Measurements from ENCODE around the gene CDH4.
"Not testable (repeated sequence)": the region's sequence is repeated elsewhere in the genome, so short reads cannot be mapped to it uniquely, and the experiment has no call there.

Gene CDH4

GRCh38 chr20:61981691-61982090 is 729.6 kb downstream of the CDH4 start:
- not testable (repeated sequence) for DNase-seq (ENCODE audit: low spot score)

- DNase-seq (ENCODE audit: low spot score) = no peak
Measured at GRCh38 chr20:61982191-61982950, 730.3 kb downstream of the CDH4 start.

GRCh38 chr20:61982951-61983315 is 730.9 kb downstream of the CDH4 start:
- DNase-seq (ENCODE audit: low spot score) = no peak

GRCh38 chr20:61983965-61984364 is 731.9 kb downstream of the CDH4 start:
- no peak for DNase-seq (ENCODE audit: low spot score)

GRCh38 chr20:61984431-61984830 is 732.4 kb downstream of the CDH4 start:
- DNase-seq (ENCODE audit: low spot score) = not testable (repeated sequence)

GRCh38 chr20:61985096-61985495 is 733.0 kb downstream of the CDH4 start:
- no peak for DNase-seq (ENCODE audit: low spot score)

- DNase-seq (ENCODE audit: low spot score) = no peak
Measured at GRCh38 chr20:61986762-61987321, 734.8 kb downstream of the CDH4 start.

GRCh38 chr20:61988665-61989064 is 736.6 kb downstream of the CDH4 start:
- no peak for DNase-seq (ENCODE audit: low spot score)

- no peak for DNase-seq (ENCODE audit: low spot score)
Measured at GRCh38 chr20:61989741-61990140, 737.7 kb downstream of the CDH4 start.
